SK-N-SH (cell line): ENCODE data around the gene PADI2. TPM values are rescaled to one million over a fixed set of nuclear protein-coding genes. Genes with fewer than 3 reads are reported as not detected.

Experiments used
- CTCF ChIA-PET: fragments of 300-600, 350-600 bp; formaldehyde crosslinking; extraction: SDS; loops from one replicate; lab custom pipeline; 2021; lab: Yijun Ruan, JAX
- POLR2A ChIA-PET: fragments of 350-600 bp; sonication (Branson Sonifier 250); formaldehyde crosslinking; extraction: SDS; loops from one replicate; lab custom pipeline; 2020; ENCODE audit warnings: antibody characterized with exemption, inconsistent platforms; lab: Yijun Ruan, JAX
- DNase-seq: peaks from one replicate; pipeline ENCODE4 v3.0.0; 2012
- H2AFZ ChIP-seq: fragments of 200-600 bp; sonication (generic); 2 replicates; pipeline ENCODE4 v1.8.1; 2016; ENCODE audit warnings: antibody characterized with exemption, mild to moderate bottlenecking, low read depth
- H3F3A ChIP-seq: fragments of 200-600 bp; sonication (generic); replicated peaks from 2 replicates; pipeline ENCODE3; 2016; ENCODE audit warnings: antibody characterized with exemption, mild to moderate bottlenecking; ENCODE audit not compliant: insufficient read depth
- H3K27ac ChIP-seq, 2 experiments: fragments of 200-500 bp in 1 of 2; fragments of 200-600 bp in 1 of 2; sonication (Bioruptor generic) in 1 of 2; sonication (generic), shearing (Covaris generic) in 1 of 2; 2 replicates each; pipeline versions ENCODE4 v1.5.1 to v1.6.1; 2014 to 2016; ENCODE audit warnings: low read depth in 2 of 2, inconsistent platforms in 1 of 2, low read length in 1 of 2, mild to moderate bottlenecking in 1 of 2, mixed read lengths in 1 of 2
- H3K27me3 ChIP-seq: fragments of 200-600 bp; sonication (generic), shearing (Covaris generic); 2 replicates; pipeline ENCODE4 v1.6.1; 2016; ENCODE audit warnings: mixed run types; ENCODE audit not compliant: insufficient read depth
- H3K36me3 ChIP-seq, 2 experiments: fragments of 200-500 bp in 1 of 2; fragments of 200-600 bp in 1 of 2; sonication (Bioruptor generic) in 1 of 2; sonication (generic) in 1 of 2; replicated peaks in 1 of 2; 2 replicates each; pipeline versions ENCODE3 to v1.5.1; 2014 to 2016; ENCODE audit warnings: low read length in 1 of 2, mild to moderate bottlenecking in 1 of 2; ENCODE audit not compliant: insufficient read depth in 2 of 2, control insufficient read depth in 1 of 2
- H3K4me1 ChIP-seq, 2 experiments: fragments of 200-500 bp in 1 of 2; fragments of 200-600 bp in 1 of 2; sonication (Bioruptor generic) in 1 of 2; sonication (generic), shearing (Covaris generic) in 1 of 2; 2 replicates each; pipeline versions ENCODE4 v1.5.1 to v1.6.1; 2014 to 2016; ENCODE audit warnings: low read depth in 1 of 2, low read length in 1 of 2, mixed run types in 1 of 2; ENCODE audit not compliant: insufficient read depth in 2 of 2, control insufficient read depth in 1 of 2
- H3K4me2 ChIP-seq: fragments of 200-600 bp; sonication (generic), shearing (Covaris generic); 2 replicates; pipeline ENCODE4 v1.6.1; 2017; ENCODE audit warnings: mixed run types
- H3K4me3 ChIP-seq, 2 experiments: fragments of 200-500 bp in 1 of 2; fragments of 200-600 bp in 1 of 2; sonication (Bioruptor generic) in 1 of 2; sonication (generic), shearing (Covaris generic) in 1 of 2; 2 replicates each; pipeline versions ENCODE4 v1.5.1 to v1.8.1; 2014 to 2016; ENCODE audit warnings: low read depth in 2 of 2, inconsistent platforms in 1 of 2, low read length in 1 of 2, mild to moderate bottlenecking in 1 of 2, mixed read lengths in 1 of 2, moderate library complexity in 1 of 2
- H3K79me2 ChIP-seq: fragments of 200-600 bp; sonication (generic); 2 replicates; pipeline ENCODE4 v1.8.1; 2017; ENCODE audit warnings: mild to moderate bottlenecking; ENCODE audit not compliant: insufficient read depth
- H3K9ac ChIP-seq: fragments of 200-600 bp; sonication (generic); 2 replicates; pipeline ENCODE4 v1.6.1; 2017; ENCODE audit warnings: mixed run types
- H3K9me2 ChIP-seq: fragments of 200-600 bp; sonication (generic); 2 replicates; pipeline ENCODE4 v1.6.1; 2017; ENCODE audit warnings: mixed run types
- H3K9me3 ChIP-seq: fragments of 200-600 bp; sonication (generic); 2 replicates; pipeline ENCODE4 v1.6.1; 2017; ENCODE audit warnings: mixed run types, mild to moderate bottlenecking, moderate library complexity
- H4K20me1 ChIP-seq: fragments of 200-600 bp; sonication (generic); 2 replicates; pipeline ENCODE4 v1.6.1; 2017; ENCODE audit warnings: mild to moderate bottlenecking, mixed run types; ENCODE audit not compliant: insufficient read depth
- CHD2 ChIP-seq: fragments of 150-350 bp; IDR thresholded peaks from 2 replicates; pipeline ENCODE4 v1.6.1; 2018; ENCODE audit warnings: low read length; ENCODE audit not compliant: partially characterized antibody
- ELF1 ChIP-seq: IDR thresholded peaks from 2 replicates; pipeline ENCODE4 v1.4.0; 2012
- EP300 ChIP-seq, 2 experiments: IDR thresholded peaks; 2 replicates each; pipeline versions ENCODE4 v1.4.0 to v1.6.1; 2012; ENCODE audit warnings: borderline replicate concordance in 1 of 2, low read depth in 1 of 2, low read length in 1 of 2
- FOSL2 ChIP-seq: IDR thresholded peaks from 2 replicates; pipeline ENCODE4 v1.4.0; 2012; ENCODE audit warnings: low read depth, mild to moderate bottlenecking, moderate library complexity, borderline replicate concordance
- FOXJ3 ChIP-seq: sonication (generic); formaldehyde crosslinking; IDR thresholded peaks from 2 replicates; pipeline ENCODE4 v1.5.1; 2020; ENCODE audit warnings: mild to moderate bottlenecking, missing genetic modification reagents
- FOXM1 ChIP-seq: IDR thresholded peaks from 2 replicates; pipeline ENCODE4 v1.4.0; 2012; ENCODE audit warnings: low read depth, mild to moderate bottlenecking
- MAX ChIP-seq: IDR thresholded peaks from 2 replicates; pipeline ENCODE4 v1.4.0; 2012; ENCODE audit warnings: low read depth
- MXI1 ChIP-seq: IDR thresholded peaks from 2 replicates; pipeline ENCODE4 v1.6.1; 2012; ENCODE audit warnings: mild to moderate bottlenecking, low read depth, low read length, improper control_type of control experiment
- RAD21 ChIP-seq: IDR thresholded peaks from 2 replicates; pipeline ENCODE4 v1.6.1; 2012; ENCODE audit warnings: mild to moderate bottlenecking, low read length
- RCOR1 ChIP-seq: fragments of 150-350 bp; IDR thresholded peaks from 2 replicates; pipeline ENCODE4 v1.6.1; 2017; ENCODE audit warnings: antibody characterized with exemption, low read length
- RFX5 ChIP-seq: IDR thresholded peaks from 2 replicates; pipeline ENCODE4 v1.6.1; 2012; ENCODE audit warnings: mild to moderate bottlenecking, improper control_type of control experiment, low read length
- SIN3A ChIP-seq: IDR thresholded peaks from 2 replicates; pipeline ENCODE4 v1.6.1; 2012; ENCODE audit warnings: low read depth, mild to moderate bottlenecking, low read length, moderate library complexity, borderline replicate concordance
- SMC3 ChIP-seq: IDR thresholded peaks from 2 replicates; pipeline ENCODE4 v1.6.1; 2012; ENCODE audit warnings: low read depth, low read length, improper control_type of control experiment
- USF2 ChIP-seq: fragments of 150-350 bp; IDR thresholded peaks from 2 replicates; pipeline ENCODE4 v1.6.1; 2017; ENCODE audit warnings: antibody characterized with exemption, low read length, low read depth, borderline replicate concordance
- WGBS: methylation state at CpG from one replicate; pipeline ENCODE4 v1.1.6; 2017; ENCODE audit warnings: low lambda C conversion rate; 5-methylcytosine and 5-hydroxymethylcytosine counted together
- polyA plus RNA-seq, 3 experiments: library from polyadenylated mRNA; depleted of rRNA; stranded (reverse); fragments of >200 nt; gene quantifications; 2 replicates each; pipeline ENCODE4 v1.2.3, GENCODE V29; 2012

PADI2 gene
- polyA plus RNA-seq, 1 of the 3 experiments (the other 2 are of a cell fraction), result 0.58 TPM

GRCh38 chr1:17140279-17140678 lies 21.0 kb upstream of the PADI2 start:
- Histone ChIP-seq H3K9me2 (no peaks in the 10 kb centered on the region), H3F3A (no peaks in the 10 kb centered on the region), H3K9ac (no peak overlapping the region), H3K27ac (no peak overlapping the region), H3K79me2 (no peaks in the 10 kb centered on the region), H4K20me1 (no peaks in the 10 kb centered on the region), H3K4me3 (no peak overlapping the region), H2AFZ (no peak overlapping the region), H3K4me1 (no peaks in the 10 kb centered on the region), H3K27me3 (no peaks in the 10 kb centered on the region)
- DNase-seq, result no peak
- POLR2A ChIA-PET, result no interaction called here
- TF ChIP-seq SIN3A, result no peak
- TF ChIP-seq, all 33 proteins: peak for 0
- WGBS, result 29% methylated on average over 1 of the region's 1 CpG
- H3K9me3 ChIP-seq, result no peaks in the 10 kb centered on the region
- CTCF ChIA-PET, result interaction anchor here (1.5 to 24.7 kb wide), 3 partner anchors 10 to 99 kb away, joined by 4 to 462 read pairs (median 11); no protein-coding TSS in a partner anchor
- no peak overlapping the region for H3K4me2 ChIP-seq
- H3K36me3 ChIP-seq, result no peaks in the 10 kb centered on the region

GRCh38 chr1:17139637-17140036 lies 20.4 kb upstream of the PADI2 start:
- no peaks in the 10 kb centered on the region for H4K20me1 ChIP-seq
- no peaks in the 10 kb centered on the region for H3K9me3 ChIP-seq
- no peaks in the 10 kb centered on the region for H3K36me3 ChIP-seq
- no peak overlapping the region for H3K27ac ChIP-seq
- no peaks in the 10 kb centered on the region for H3K79me2 ChIP-seq
- no peak overlapping the region for H2AFZ ChIP-seq
- no peaks in the 10 kb centered on the region for H3F3A ChIP-seq
- H3K9me2 ChIP-seq, result no peaks in the 10 kb centered on the region
- no peak for DNase-seq
- no peak overlapping the region for H3K4me2 ChIP-seq
- CTCF ChIA-PET, result interaction anchor here (1.5 to 24.7 kb wide), 3 partner anchors 10 to 100 kb away, joined by 4 to 462 read pairs (median 46); no protein-coding TSS in a partner anchor
- no peak overlapping the region for H3K9ac ChIP-seq
- no peak overlapping the region for H3K4me3 ChIP-seq
- no peaks in the 10 kb centered on the region for H3K27me3 ChIP-seq
- H3K4me1 ChIP-seq, result no peaks in the 10 kb centered on the region
- POLR2A ChIA-PET, result no interaction called here
- no peak for TF ChIP-seq RCOR1
- no peak for TF ChIP-seq RAD21
- no peak for TF ChIP-seq FOXM1
- no peak for TF ChIP-seq MXI1
- TF ChIP-seq RFX5, result no peak
- no peak for TF ChIP-seq EP300 (IDR thresholded peaks at IDR 0.05; ENCODE audit: borderline replicate concordance in 1 of 2, low read depth in 1 of 2, low read length in 1 of 2)
- no peak for TF ChIP-seq ELF1
- TF ChIP-seq CHD2, result no peak

GRCh38 chr1:17137441-17137840 lies 18.2 kb upstream of the PADI2 start:
- Histone ChIP-seq H3K9me2 (no peaks in the 10 kb centered on the region), H3K79me2 (no peaks in the 10 kb centered on the region), H3K36me3 (no peaks in the 10 kb centered on the region), H3K27me3 (no peaks in the 10 kb centered on the region), H3K4me3 (no peak overlapping the region), H3K9ac (no peak overlapping the region), H4K20me1 (no peaks in the 10 kb centered on the region), H3K4me2 (no peak overlapping the region), H3F3A (no peaks in the 10 kb centered on the region), H2AFZ (no peak overlapping the region), H3K27ac (no peak overlapping the region), H3K9me3 (no peaks in the 10 kb centered on the region), H3K4me1 (no peaks in the 10 kb centered on the region)
- no peak for TF ChIP-seq FOXJ3 (CRISPR knock-in tag)
- TF ChIP-seq ELF1, result no peak
- no peak for TF ChIP-seq MAX
- no peak for TF ChIP-seq FOSL2
- TF ChIP-seq SMC3, result no peak
- TF ChIP-seq USF2, result no peak
- TF ChIP-seq CHD2, result no peak
- POLR2A ChIA-PET, result no interaction called here
- CTCF ChIA-PET, result interaction anchor here (6.4 to 24.7 kb wide), 2 partner anchors 12 to 102 kb away, joined by 46 to 462 read pairs; no protein-coding TSS in a partner anchor
- no peak for DNase-seq
- WGBS, result 60% methylated on average over 6 of the region's 6 CpGs
